Eye (tissue), 1 donor: ENCODE results near the gene STPG1.
A peak's percentile ranks its signal among the peaks of the same experiment; 100 is the strongest.

Source experiments
- DNase-seq: peaks from one replicate; pipeline ENCODE4 v3.0.0-alpha.2; 2015

Gene STPG1

GRCh38 chr1:24338447-24338846 is 75.1 kb downstream of the STPG1 start:
- no peak for DNase-seq

GRCh38 chr1:24337455-24337854 is 76.1 kb downstream of the STPG1 start:
- DNase-seq: no peak

- DNase-seq: no peak
Observed at GRCh38 chr1:24336075-24336474, 77.5 kb downstream of the STPG1 start.

GRCh38 chr1:24331961-24332673 is 81.5 kb downstream of the STPG1 start:
- DNase-seq: no peak

GRCh38 chr1:24329797-24330543 is 83.6 kb downstream of the STPG1 start:
- no peak for DNase-seq

- no peak for DNase-seq
Observed at GRCh38 chr1:24329331-24329730, 84.3 kb downstream of the STPG1 start.

- no peak for DNase-seq
Observed at GRCh38 chr1:24327891-24328290, 85.7 kb downstream of the STPG1 start.

- no peak for DNase-seq
Observed at GRCh38 chr1:24327486-24327885, 86.1 kb downstream of the STPG1 start.

- no peak for DNase-seq
Observed at GRCh38 chr1:24325587-24326449, 87.8 kb downstream of the STPG1 start.

GRCh38 chr1:24324903-24325302 is 88.7 kb downstream of the STPG1 start:
- DNase-seq: no peak

- DNase-seq: no peak
Observed at GRCh38 chr1:24323281-24323680, 90.3 kb downstream of the STPG1 start.

GRCh38 chr1:24322470-24323177 is 91.0 kb downstream of the STPG1 start:
- no peak for DNase-seq

- DNase-seq: peak; percentile 87
Observed at GRCh38 chr1:24321697-24322469, 91.7 kb downstream of the STPG1 start.

GRCh38 chr1:24321126-24321525 is 92.5 kb downstream of the STPG1 start:
- DNase-seq: peak; percentile 36

GRCh38 chr1:24319962-24320361 is 93.6 kb downstream of the STPG1 start:
- no peak for DNase-seq

GRCh38 chr1:24319312-24319863 is 94.2 kb downstream of the STPG1 start, which contains the start of gene GRHL3:
Gene GRHL3 (plus strand): TSS chr1:24319357. CDS start chr1:24319552, 195 bp downstream.
- DNase-seq: peak; percentile 50

- no peak for DNase-seq
Observed at GRCh38 chr1:24318615-24319311, 94.8 kb downstream of the STPG1 start.

GRCh38 chr1:24317956-24318614 is 95.5 kb downstream of the STPG1 start:
- peak; percentile 54 for DNase-seq

- no peak for DNase-seq
Observed at GRCh38 chr1:24317081-24317480, 96.5 kb downstream of the STPG1 start.

GRCh38 chr1:24316645-24317044 is 96.9 kb downstream of the STPG1 start:
- no peak for DNase-seq
